NCI-H1105 (cell line): Measurements from ENCODE around the gene DTWD1.
"Not testable (repeated sequence)": the region's sequence is repeated elsewhere in the genome, so short reads cannot be mapped to it uniquely, and the experiment has no call there.

ENCODE experiments used
- DNase-seq: peaks from one replicate; lab custom pipeline; 2025; lab: John Stamatoyannopoulos, UW

Gene DTWD1

GRCh38 chr15:49646891-49647290 is 26.0 kb downstream of the DTWD1 start:
- no peak for DNase-seq

GRCh38 chr15:49649987-49650386 is 29.1 kb downstream of the DTWD1 start:
- DNase-seq, result no peak

DNA sequence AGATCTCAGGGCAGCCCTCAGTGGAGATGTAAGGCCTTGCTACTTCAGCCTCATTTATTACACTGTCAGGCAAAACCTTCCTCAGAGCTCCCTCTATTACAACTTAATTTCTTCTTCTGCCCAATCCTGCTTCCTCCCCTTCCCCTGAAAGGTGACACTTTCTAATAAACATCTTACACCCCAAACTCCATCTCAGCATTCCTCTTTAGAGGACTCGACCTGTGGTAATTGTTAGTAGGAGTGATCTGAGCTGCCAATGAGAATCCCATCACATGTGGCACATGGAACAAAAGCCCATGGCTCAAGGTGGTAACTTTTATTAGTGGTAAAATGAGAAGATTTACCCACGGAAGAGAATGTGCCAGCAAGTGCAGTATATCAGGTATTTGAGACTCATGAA is 29.8 kb downstream of the DTWD1 start:
- DNase-seq, result no peak

GRCh38 chr15:49652922-49653321 is 32.1 kb downstream of the DTWD1 start:
- no peak for DNase-seq

DNA sequence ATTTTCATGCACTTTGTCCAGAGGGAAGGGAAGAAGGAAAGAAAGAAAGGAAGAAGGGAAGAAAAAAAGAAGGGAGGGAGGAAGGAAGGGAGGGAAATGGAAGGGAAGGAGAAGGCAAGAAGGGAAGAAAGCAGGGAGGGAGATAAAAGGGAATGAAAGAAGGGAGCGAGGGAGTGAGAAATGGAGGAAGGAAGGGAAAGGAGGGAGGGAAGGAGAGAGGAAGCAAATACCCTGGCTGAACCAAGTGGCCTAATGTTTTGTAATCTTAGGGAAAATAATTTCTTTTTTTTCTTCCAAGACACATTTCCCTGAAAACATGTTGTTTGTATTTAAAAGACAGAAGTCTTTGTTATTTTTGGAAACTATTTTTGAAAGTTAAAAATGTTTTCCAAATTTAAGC is 35.9 kb downstream of the DTWD1 start:
- DNase-seq, result no peak

DNA sequence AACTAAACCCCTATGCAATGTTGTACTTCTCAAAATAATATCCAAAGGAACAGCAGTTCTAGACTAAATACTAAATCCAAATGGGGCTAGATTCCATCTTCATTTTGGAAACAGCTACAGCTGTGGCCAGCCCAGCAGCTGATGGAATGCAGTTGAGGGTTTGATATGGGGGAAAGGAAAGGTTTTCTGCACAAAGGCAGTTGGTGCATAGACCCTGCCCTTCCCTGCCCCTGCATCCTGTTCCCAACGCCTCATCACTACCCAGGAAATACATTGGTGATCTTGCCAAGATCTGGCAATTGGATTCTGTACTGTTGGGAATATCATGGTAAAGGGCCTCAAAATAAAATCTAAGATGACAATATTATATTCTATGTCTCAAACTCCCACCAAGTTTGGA is 43.9 kb downstream of the DTWD1 start:
- DNase-seq, result no peak

GRCh38 chr15:49666486-49666885 is 45.6 kb downstream of the DTWD1 start:
- not testable (repeated sequence) for DNase-seq

DNA sequence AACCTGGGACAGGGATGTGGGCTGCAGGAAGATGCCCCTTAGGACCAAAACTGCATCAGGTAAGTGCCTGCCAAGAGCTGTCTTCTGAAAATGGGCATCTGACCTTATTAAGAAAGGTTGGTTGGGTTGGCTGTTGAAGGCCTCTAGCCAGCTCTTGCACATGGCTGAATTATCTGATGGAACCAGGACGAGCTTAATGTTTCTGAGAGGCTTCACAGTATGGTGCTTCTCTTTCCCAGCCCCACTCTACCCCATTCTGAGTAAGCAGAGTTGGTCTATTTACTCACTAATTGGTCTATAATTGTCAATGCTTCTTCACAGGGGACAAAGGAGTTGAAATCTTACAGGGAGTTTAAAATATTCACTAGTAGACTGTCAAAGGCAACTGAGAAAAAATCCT is 48.4 kb downstream of the DTWD1 start:
- no peak for DNase-seq

- DNase-seq, result no peak
Measured at GRCh38 chr15:49673861-49674260, 53.0 kb downstream of the DTWD1 start.

GRCh38 chr15:49674370-49674769 is 53.5 kb downstream of the DTWD1 start:
- DNase-seq, result no peak

- no peak for DNase-seq
Measured at GRCh38 chr15:49675041-49675440, 54.2 kb downstream of the DTWD1 start.

- DNase-seq, result no peak
Measured at GRCh38 chr15:49678655-49679054, 57.8 kb downstream of the DTWD1 start.

- DNase-seq, result no peak
Measured at GRCh38 chr15:49686599-49686998, 65.8 kb downstream of the DTWD1 start.

DNA sequence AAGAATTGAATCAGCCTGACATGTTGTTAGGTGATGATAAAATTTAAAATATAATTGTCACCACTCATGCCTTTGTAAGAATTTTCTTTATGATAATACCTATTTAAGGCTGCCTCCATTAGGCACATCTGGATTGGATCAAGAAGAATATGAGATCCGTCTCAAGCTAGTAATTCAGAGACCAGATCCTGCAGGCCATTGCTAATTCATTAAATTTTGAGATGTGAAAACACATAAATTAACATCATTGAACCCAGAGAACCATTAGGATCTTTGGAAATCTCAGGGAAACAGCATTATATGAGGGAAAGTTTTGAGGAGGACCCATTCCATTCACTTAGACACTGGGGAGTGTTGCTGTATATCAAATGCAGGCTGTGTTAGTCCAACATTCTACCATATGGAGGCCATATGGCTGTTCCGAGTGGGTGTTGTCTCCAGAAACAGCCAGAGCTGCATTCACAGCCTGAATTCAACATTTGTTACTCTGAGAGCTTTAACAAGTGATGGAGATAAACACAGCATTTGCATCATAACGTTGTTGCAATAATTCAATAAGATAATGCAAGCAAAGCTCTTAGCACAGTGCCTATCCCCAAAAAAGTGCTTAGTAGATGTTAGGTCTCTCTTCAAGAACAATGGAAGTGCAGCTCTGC is 67.4 kb downstream of the DTWD1 start:
- DNase-seq, result no peak

- no peak for DNase-seq
Measured at GRCh38 chr15:49692514-49693090, 71.8 kb downstream of the DTWD1 start.

- no peak for DNase-seq
Measured at GRCh38 chr15:49693498-49693897, 72.7 kb downstream of the DTWD1 start.

- no peak for DNase-seq
Measured at GRCh38 chr15:49696433-49696832, 75.6 kb downstream of the DTWD1 start.

DNA sequence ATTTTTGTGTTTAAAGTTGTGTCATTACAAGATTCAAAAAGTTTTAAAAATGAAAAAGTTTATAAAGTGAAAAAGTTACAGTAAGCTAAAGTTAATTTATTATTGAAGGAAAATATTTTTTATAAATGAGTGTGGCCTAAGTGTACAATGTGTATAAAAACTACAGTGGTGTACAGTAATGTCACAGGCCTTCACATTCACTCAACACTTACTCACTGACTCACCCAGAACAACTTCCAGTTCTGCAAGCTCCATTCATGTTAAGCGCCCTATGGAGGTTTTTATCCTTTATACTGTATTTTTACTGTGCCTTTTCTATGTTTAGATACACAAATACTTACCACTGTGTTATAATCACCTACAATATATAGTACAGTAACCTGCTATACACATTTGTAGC is 76.3 kb downstream of the DTWD1 start:
- DNase-seq, result no peak

DNA sequence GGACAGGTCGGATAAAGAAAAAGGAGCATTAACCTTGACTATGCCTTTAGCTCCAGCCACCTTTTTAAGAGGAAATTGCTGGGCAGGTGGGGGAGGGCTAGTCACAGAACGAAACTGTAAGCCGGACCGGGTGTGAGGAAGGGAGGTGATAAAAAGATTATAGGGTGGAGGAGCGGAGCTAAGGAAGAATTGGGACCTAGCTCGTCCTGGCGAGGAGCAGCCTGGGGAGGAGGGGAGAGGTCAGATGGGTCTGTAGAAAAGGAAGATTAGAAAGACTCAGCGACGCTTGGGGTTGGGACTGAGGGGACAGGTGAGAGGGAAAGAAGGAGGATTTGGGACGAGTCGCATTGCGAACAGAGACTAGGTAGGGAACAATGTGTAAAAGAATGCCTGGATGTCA is 82.1 kb downstream of the DTWD1 start:
- DNase-seq, result not testable (repeated sequence)
